Mesenchymal stem cell (in vitro differentiated cells and primary cell): ENCODE results near the gene MARCKSL1.

Source experiments
- DNase-seq: peaks from one replicate; pipeline ENCODE4 v3.0.0-alpha.2; 2013
- H2AFZ ChIP-seq: one replicate; pipeline ENCODE4 v1.6.1; 2013; ENCODE audit warnings: low read depth, mild to moderate bottlenecking, control low read depth, inconsistent platforms, low read length, moderate library complexity
- H2AK5ac ChIP-seq: 2 replicates; pipeline ENCODE4 v1.6.1; 2013; ENCODE audit warnings: low read length, moderate library complexity, mild to moderate bottlenecking, inconsistent platforms; ENCODE audit not compliant: severe bottlenecking
- H2BK120ac ChIP-seq: one replicate; pipeline ENCODE4 v1.6.1; 2013; ENCODE audit warnings: low read depth, mild to moderate bottlenecking, inconsistent platforms, low read length, moderate library complexity
- H2BK12ac ChIP-seq, 2 experiments: one replicate each; pipeline ENCODE4 v1.6.1; 2013; ENCODE audit warnings: inconsistent platforms in 2 of 2, low read length in 2 of 2, mild to moderate bottlenecking in 2 of 2, moderate library complexity in 2 of 2, control low read depth in 1 of 2
- H2BK15ac ChIP-seq: one replicate; pipeline ENCODE4 v1.6.1; 2013; ENCODE audit warnings: mild to moderate bottlenecking, low read depth, inconsistent platforms; ENCODE audit not compliant: poor library complexity, severe bottlenecking
- H2BK5ac ChIP-seq: 2 replicates; pipeline ENCODE4 v1.6.1; 2013; ENCODE audit warnings: low read depth, mild to moderate bottlenecking, low read length, control low read depth, inconsistent platforms; ENCODE audit not compliant: poor library complexity, severe bottlenecking
- H3K14ac ChIP-seq, 2 experiments: one replicate each; pipeline ENCODE4 v1.6.1; 2013; ENCODE audit warnings: inconsistent platforms in 2 of 2, low read length in 2 of 2, control low read depth in 1 of 2, mild to moderate bottlenecking in 1 of 2, moderate library complexity in 1 of 2
- H3K18ac ChIP-seq, 2 experiments: one replicate each; pipeline ENCODE4 v1.6.1; 2013; ENCODE audit warnings: inconsistent platforms in 2 of 2, low read length in 2 of 2, control low read depth in 1 of 2, low read depth in 1 of 2, mild to moderate bottlenecking in 1 of 2
- H3K23ac ChIP-seq, 2 experiments: one replicate each; pipeline ENCODE4 v1.6.1; 2013; ENCODE audit warnings: inconsistent platforms in 2 of 2, low read length in 2 of 2, mild to moderate bottlenecking in 2 of 2, moderate library complexity in 2 of 2, control low read depth in 1 of 2
- H3K27ac ChIP-seq: 2 replicates; pipeline ENCODE4 v1.5.1; 2013; ENCODE audit warnings: mild to moderate bottlenecking, moderate library complexity, low read length, control low read depth, inconsistent platforms; ENCODE audit not compliant: poor library complexity, severe bottlenecking
- H3K27me3 ChIP-seq, 2 experiments: 2 replicates each; pipeline versions ENCODE4 v1.6.1 to v1.7.0; 2013; ENCODE audit warnings: low read length in 2 of 2, mild to moderate bottlenecking in 2 of 2, moderate library complexity in 2 of 2, control low read depth in 1 of 2, inconsistent platforms in 1 of 2; ENCODE audit not compliant: control insufficient read depth in 1 of 2, insufficient read depth in 1 of 2
- H3K36me3 ChIP-seq, 2 experiments: 2 replicates each; pipeline versions ENCODE4 v1.6.1 to v1.7.0; 2013; ENCODE audit warnings: low read length in 2 of 2, control low read depth in 1 of 2, inconsistent platforms in 1 of 2, low read depth in 1 of 2, mild to moderate bottlenecking in 1 of 2; ENCODE audit not compliant: insufficient read depth in 2 of 2, control insufficient read depth in 1 of 2
- H3K4ac ChIP-seq, 2 experiments: one replicate each; pipeline ENCODE4 v1.6.1; 2013; ENCODE audit warnings: inconsistent platforms in 2 of 2, low read length in 2 of 2, mild to moderate bottlenecking in 2 of 2, moderate library complexity in 2 of 2, control low read depth in 1 of 2, low read depth in 1 of 2
- H3K4me1 ChIP-seq: 2 replicates; pipeline ENCODE4 v1.6.1; 2013; ENCODE audit warnings: low read depth, low read length, control low read depth; ENCODE audit not compliant: control insufficient read depth, insufficient read depth
- H3K4me2 ChIP-seq: 2 replicates; pipeline ENCODE4 v1.6.1; 2013; ENCODE audit warnings: low read length, mild to moderate bottlenecking, inconsistent platforms; ENCODE audit not compliant: poor library complexity, severe bottlenecking
- H3K4me3 ChIP-seq, 2 experiments: 2 replicates each; pipeline versions ENCODE4 v1.5.1 to v1.7.0; 2013; ENCODE audit warnings: low read length in 2 of 2, mild to moderate bottlenecking in 2 of 2, control low read depth in 1 of 2, low read depth in 1 of 2; ENCODE audit not compliant: insufficient read depth in 1 of 2
- H3K79me1 ChIP-seq: replicated peaks from 2 replicates; pipeline ENCODE4 v1.6.1; 2013; ENCODE audit warnings: mild to moderate bottlenecking, control low read depth, low read length, inconsistent platforms; ENCODE audit not compliant: poor library complexity, severe bottlenecking
- H3K9ac ChIP-seq: 2 replicates; pipeline ENCODE4 v1.7.0; 2013; ENCODE audit warnings: mild to moderate bottlenecking, low read length, moderate library complexity
- H3K9me3 ChIP-seq: 2 replicates; pipeline ENCODE4 v1.7.0; 2013; ENCODE audit warnings: mild to moderate bottlenecking, low read length; ENCODE audit not compliant: control insufficient read depth
- H4K8ac ChIP-seq: one replicate; pipeline ENCODE4 v1.6.1; 2013; ENCODE audit warnings: inconsistent platforms, mild to moderate bottlenecking, low read length, moderate library complexity
- H4K91ac ChIP-seq: one replicate; pipeline ENCODE4 v1.6.1; 2013; ENCODE audit warnings: mild to moderate bottlenecking, low read length, inconsistent platforms
- WGBS: methylation state at CpG from one replicate; pipeline ENCODE4 v1.1.7; 2013; ENCODE audit warnings: mixed read lengths; 5-methylcytosine and 5-hydroxymethylcytosine counted together

MARCKSL1 gene

DNA sequence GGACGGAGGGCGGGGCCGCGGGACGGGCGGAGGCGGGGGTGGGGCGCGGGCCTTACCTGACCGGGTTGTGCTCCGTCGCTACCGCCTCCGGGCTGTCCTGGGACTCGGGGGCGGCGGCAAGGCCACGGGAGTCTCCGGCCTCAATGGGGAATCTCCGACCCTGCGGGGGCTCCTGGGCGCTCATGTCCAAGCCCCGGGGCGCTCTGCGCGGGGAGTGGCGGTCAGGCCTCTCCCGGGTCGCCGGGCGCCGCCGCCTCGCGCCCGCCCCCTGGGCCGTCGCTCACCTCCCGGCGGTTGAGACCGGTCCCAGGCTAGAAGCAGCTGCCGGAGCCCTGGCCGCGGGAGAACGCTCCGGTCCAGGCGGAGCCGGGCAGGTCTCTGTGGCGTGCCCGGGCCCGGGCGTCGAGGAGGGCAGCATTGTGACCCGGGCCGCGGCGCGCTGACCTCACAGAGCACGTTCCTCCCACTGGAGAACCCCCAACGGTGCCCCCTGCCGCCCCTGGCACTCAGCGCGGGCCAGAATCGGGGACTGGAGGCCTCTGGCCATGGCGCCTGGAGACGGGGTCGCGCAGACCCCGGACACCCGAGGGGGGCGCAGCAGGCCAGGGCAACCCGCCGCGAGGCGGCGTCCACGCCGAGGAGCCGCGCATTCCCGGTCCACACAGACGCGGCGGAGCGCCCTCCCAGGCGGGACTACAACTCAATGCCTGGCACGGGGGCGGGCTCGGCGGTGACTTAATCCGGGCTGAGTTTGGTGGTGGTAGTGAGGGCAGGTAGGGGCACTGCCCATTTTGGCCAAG, 25.8 kb upstream of the MARCKSL1 start:
- H2BK15ac ChIP-seq = peak overlapping the region; percentile 64
- peak overlapping the region; percentile 76 for H3K9ac ChIP-seq
- no peaks in the 10 kb centered on the region for H3K9me3 ChIP-seq
- peaks cover 18% of the 10 kb centered on the region for H3K4me1 ChIP-seq
- H3K79me1 ChIP-seq = peaks cover 6% of the 10 kb centered on the region
- H3K27me3 ChIP-seq = no peaks in the 10 kb centered on the region
- H2AK5ac ChIP-seq = no peak overlapping the region
- H4K8ac ChIP-seq = peak overlapping the region; percentile 82
- peak overlapping the region in 1 of 2 experiments; percentile 88 for H3K4ac ChIP-seq
- no peak overlapping the region for H2BK12ac ChIP-seq
- peak overlapping the region; percentile 39 to 58 for H3K4me3 ChIP-seq
- H3K4me2 ChIP-seq = peak overlapping the region; percentile 78
- H2AFZ ChIP-seq = no peak overlapping the region
- H3K23ac ChIP-seq = peak overlapping the region in 1 of 2 experiments; percentile 22
- no peak overlapping the region for H3K27ac ChIP-seq
- WGBS = 6% methylated on average over 62 of the region's 91 CpGs
- DNase-seq = peak; percentile 42
- H2BK5ac ChIP-seq = no peak overlapping the region
- H2BK120ac ChIP-seq = peak overlapping the region; percentile 74
- peak overlapping the region; percentile 68 for H4K91ac ChIP-seq
- no peak overlapping the region for H3K14ac ChIP-seq
- H3K36me3 ChIP-seq = peaks cover 51 to 52% of the 10 kb centered on the region in 2 experiments
- H3K18ac ChIP-seq = peak overlapping the region in 1 of 2 experiments; percentile 37

- H3K36me3 ChIP-seq = peaks cover 46 to 49% of the 10 kb centered on the region in 2 experiments
- 76% methylated on average over 35 of the region's 35 CpGs for WGBS
- no peak overlapping the region for H3K9ac ChIP-seq
- no peak overlapping the region for H3K14ac ChIP-seq
- no peaks in the 10 kb centered on the region for H3K27me3 ChIP-seq
- peaks cover 18% of the 10 kb centered on the region for H3K4me1 ChIP-seq
- H3K79me1 ChIP-seq = peaks cover 6% of the 10 kb centered on the region
- no peak overlapping the region for H3K23ac ChIP-seq
- no peaks in the 10 kb centered on the region for H3K9me3 ChIP-seq
- H3K18ac ChIP-seq = peak overlapping the region in 1 of 2 experiments; percentile 34
- no peak overlapping the region for H2AK5ac ChIP-seq
- H2BK120ac ChIP-seq = no peak overlapping the region
- peak overlapping the region; percentile 21 for H3K4me2 ChIP-seq
- DNase-seq = no peak
- H3K4ac ChIP-seq = no peak overlapping the region
- no peak overlapping the region for H2BK5ac ChIP-seq
- H3K27ac ChIP-seq = no peak overlapping the region
- H2BK12ac ChIP-seq = peak overlapping the region in 1 of 2 experiments; percentile 42
- peak overlapping the region; percentile 64 for H2BK15ac ChIP-seq
- H2AFZ ChIP-seq = no peak overlapping the region
- H4K91ac ChIP-seq = peak overlapping the region; percentile 76
- H3K4me3 ChIP-seq = peak overlapping the region in 1 of 2 experiments; percentile 39
- H4K8ac ChIP-seq = peak overlapping the region; percentile 57
Measured at GRCh38 chr1:32361308-32361673, 25.3 kb upstream of the MARCKSL1 start.

DNA sequence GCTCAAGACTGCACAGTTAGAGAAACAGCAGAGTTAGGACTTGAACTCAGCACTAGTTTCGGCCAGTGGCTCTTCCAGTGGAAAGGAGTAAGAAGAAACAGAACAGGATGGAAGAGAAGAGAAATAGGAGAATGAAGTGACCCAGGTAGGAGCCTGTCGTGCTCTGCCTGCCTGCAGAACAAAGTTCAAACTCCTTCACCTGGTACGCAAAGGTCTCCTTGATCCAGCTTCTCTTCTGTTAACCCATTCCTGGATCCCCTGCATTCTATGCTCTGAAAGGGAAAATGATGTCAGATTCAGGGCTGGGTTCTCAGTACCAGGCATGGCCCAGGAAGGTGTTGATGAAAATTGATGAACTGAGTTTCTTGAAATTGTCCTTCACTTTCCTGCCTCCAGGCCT, 22.4 kb upstream of the MARCKSL1 start:
- no peak overlapping the region for H3K14ac ChIP-seq
- no peak overlapping the region for H3K18ac ChIP-seq
- H4K8ac ChIP-seq = no peak overlapping the region
- H3K27me3 ChIP-seq = no peaks in the 10 kb centered on the region
- peaks cover 17% of the 10 kb centered on the region for H3K4me1 ChIP-seq
- no peak overlapping the region for H3K27ac ChIP-seq
- H3K23ac ChIP-seq = no peak overlapping the region
- no peaks in the 10 kb centered on the region for H3K9me3 ChIP-seq
- no peak overlapping the region for H2BK120ac ChIP-seq
- no peak overlapping the region for H3K9ac ChIP-seq
- H3K4me2 ChIP-seq = no peak overlapping the region
- WGBS = 93% methylated on average over 1 of the region's 3 CpGs
- peaks cover 5% of the 10 kb centered on the region for H3K79me1 ChIP-seq
- H4K91ac ChIP-seq = no peak overlapping the region
- no peak overlapping the region for H2BK12ac ChIP-seq
- no peak overlapping the region for H3K4ac ChIP-seq
- H3K36me3 ChIP-seq = peaks cover 31 to 38% of the 10 kb centered on the region in 2 experiments
- H2BK15ac ChIP-seq = no peak overlapping the region
- no peak overlapping the region for H2BK5ac ChIP-seq
- no peak for DNase-seq
- no peak overlapping the region for H2AFZ ChIP-seq
- no peak overlapping the region for H3K4me3 ChIP-seq
- no peak overlapping the region for H2AK5ac ChIP-seq

DNA sequence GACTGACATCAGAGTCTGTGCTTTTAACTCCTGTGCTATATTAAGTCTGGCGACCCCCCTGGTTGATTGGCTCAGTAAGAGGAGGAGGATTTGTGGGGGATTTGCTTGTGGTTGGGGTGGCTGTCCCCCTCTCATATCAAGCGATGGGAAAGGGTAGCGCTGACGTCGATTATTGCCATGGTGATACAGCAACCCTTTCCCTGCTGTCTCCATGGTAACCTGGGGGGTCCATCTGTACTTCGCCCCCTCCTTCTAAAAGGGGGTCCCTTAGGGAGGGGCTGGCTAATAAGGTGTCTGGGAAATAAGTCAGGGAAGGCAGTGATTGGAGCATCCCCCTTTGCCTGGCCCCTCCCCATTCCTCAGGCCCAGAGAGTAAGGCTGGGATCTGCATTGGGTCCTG, 21.6 kb upstream of the MARCKSL1 start:
- H2BK15ac ChIP-seq = no peak overlapping the region
- H3K9ac ChIP-seq = no peak overlapping the region
- peaks cover 24 to 31% of the 10 kb centered on the region in 2 experiments for H3K36me3 ChIP-seq
- H2BK120ac ChIP-seq = no peak overlapping the region
- no peak overlapping the region for H2BK5ac ChIP-seq
- no peak overlapping the region for H4K91ac ChIP-seq
- peaks cover 24% of the 10 kb centered on the region for H3K4me1 ChIP-seq
- H3K4ac ChIP-seq = no peak overlapping the region
- no peak overlapping the region for H3K23ac ChIP-seq
- H2BK12ac ChIP-seq = peak overlapping the region in 1 of 2 experiments; percentile 35
- no peak overlapping the region for H2AK5ac ChIP-seq
- no peaks in the 10 kb centered on the region for H3K9me3 ChIP-seq
- no peaks in the 10 kb centered on the region for H3K27me3 ChIP-seq
- H3K4me2 ChIP-seq = no peak overlapping the region
- DNase-seq = no peak
- no peak overlapping the region for H4K8ac ChIP-seq
- peaks cover 11% of the 10 kb centered on the region for H3K79me1 ChIP-seq
- no peak overlapping the region for H3K4me3 ChIP-seq
- WGBS = 84% methylated on average over 6 of the region's 6 CpGs
- no peak overlapping the region for H3K27ac ChIP-seq
- H3K18ac ChIP-seq = no peak overlapping the region
- no peak overlapping the region for H2AFZ ChIP-seq
- no peak overlapping the region for H3K14ac ChIP-seq
